Thoracic aorta (tissue), 2 donors: ENCODE measurements around the gene MAIP1. TPM values are rescaled to one million over a fixed set of nuclear protein-coding genes. Genes with fewer than 3 reads are reported as not detected.

Experiments
- ATAC-seq: fragments of 150-250 bp; one replicate; pipeline ENCODE4 v1.8.0; 2017; ENCODE audit warnings: low read depth; ENCODE audit not compliant: insufficient number of reproducible peaks, low FRiP score
- DNase-seq: peaks from one replicate; pipeline ENCODE4 v3.0.0-alpha.2; 2020; ENCODE audit warnings: low spot score
- H3K27ac ChIP-seq, 2 donors: fragments of 200-600 bp; sonication (generic); 1 replicate in 1 of 2; 2 replicates in 1 of 2; pipeline ENCODE4 v1.5.1; 2016; ENCODE audit warnings: mild to moderate bottlenecking in 2 of 2, moderate library complexity in 2 of 2
- H3K27me3 ChIP-seq: fragments of 200-600 bp; sonication (generic); replicated peaks from 2 replicates; pipeline ENCODE4 v1.6.0; 2016; ENCODE audit warnings: mild to moderate bottlenecking; ENCODE audit not compliant: insufficient read depth
- H3K36me3 ChIP-seq: fragments of 200-600 bp; sonication (generic); one replicate; pipeline ENCODE4 v1.5.1; 2016
- H3K4me1 ChIP-seq, 2 donors: fragments of 200-600 bp; sonication (generic); 1 replicate in 1 of 2; 2 replicates in 1 of 2; pipeline versions ENCODE4 v1.5.1 to v1.6.0; 2016; ENCODE audit warnings: low read depth in 2 of 2, mild to moderate bottlenecking in 1 of 2; ENCODE audit not compliant: control insufficient read depth in 1 of 2
- H3K4me3 ChIP-seq: fragments of 200-600 bp; sonication (generic); 2 replicates; pipeline ENCODE4 v1.5.1; 2016; ENCODE audit warnings: mild to moderate bottlenecking
- H3K9me3 ChIP-seq: fragments of 200-600 bp; sonication (generic); 2 replicates; pipeline ENCODE4 v1.5.1; 2016
- total RNA-seq, 2 donors: library from RNA; depleted of rRNA; stranded (reverse); fragments of >200 nt; gene quantifications; one replicate each; pipeline versions ENCODE4 v1.1.0 to v1.2.3, GENCODE V29; 2016
- TF ChIP-seq, protein P1 (sequence below): fragments of 200-600 bp; sonication (generic); IDR thresholded peaks from one replicate; pipeline ENCODE4 v1.5.1; 2019; ENCODE audit warnings: antibody characterized with exemption

The MAIP1 gene
- total RNA-seq, 2 donors from 2014 or later, result 4.2 to 8.6 TPM

DNA sequence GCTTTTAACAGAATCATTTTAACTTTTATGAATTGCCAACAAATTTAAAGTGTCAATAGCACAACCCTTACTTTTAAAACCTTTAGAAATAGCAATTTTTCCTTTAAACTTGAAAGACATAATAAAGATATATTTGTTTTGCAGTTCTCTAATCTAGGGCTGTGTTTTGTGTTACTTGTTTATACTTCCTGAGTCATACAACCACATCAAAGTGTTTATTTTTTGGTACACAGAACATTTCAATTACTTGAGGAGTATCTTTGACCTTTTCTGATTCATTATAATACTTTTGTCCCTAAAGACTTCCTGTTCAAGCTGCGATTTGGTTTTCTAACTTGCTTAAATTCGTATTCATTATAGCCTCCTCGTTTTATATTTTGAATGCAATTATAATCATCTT, 21.9 kb upstream of the MAIP1 start:
- no peak overlapping the region for H3K27ac ChIP-seq
- TF ChIP-seq, protein P1, sequence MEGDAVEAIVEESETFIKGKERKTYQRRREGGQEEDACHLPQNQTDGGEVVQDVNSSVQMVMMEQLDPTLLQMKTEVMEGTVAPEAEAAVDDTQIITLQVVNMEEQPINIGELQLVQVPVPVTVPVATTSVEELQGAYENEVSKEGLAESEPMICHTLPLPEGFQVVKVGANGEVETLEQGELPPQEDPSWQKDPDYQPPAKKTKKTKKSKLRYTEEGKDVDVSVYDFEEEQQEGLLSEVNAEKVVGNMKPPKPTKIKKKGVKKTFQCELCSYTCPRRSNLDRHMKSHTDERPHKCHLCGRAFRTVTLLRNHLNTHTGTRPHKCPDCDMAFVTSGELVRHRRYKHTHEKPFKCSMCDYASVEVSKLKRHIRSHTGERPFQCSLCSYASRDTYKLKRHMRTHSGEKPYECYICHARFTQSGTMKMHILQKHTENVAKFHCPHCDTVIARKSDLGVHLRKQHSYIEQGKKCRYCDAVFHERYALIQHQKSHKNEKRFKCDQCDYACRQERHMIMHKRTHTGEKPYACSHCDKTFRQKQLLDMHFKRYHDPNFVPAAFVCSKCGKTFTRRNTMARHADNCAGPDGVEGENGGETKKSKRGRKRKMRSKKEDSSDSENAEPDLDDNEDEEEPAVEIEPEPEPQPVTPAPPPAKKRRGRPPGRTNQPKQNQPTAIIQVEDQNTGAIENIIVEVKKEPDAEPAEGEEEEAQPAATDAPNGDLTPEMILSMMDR, result no peak
- H3K27me3 ChIP-seq, result no peaks in the 10 kb centered on the region
- no peaks in the 10 kb centered on the region for H3K4me1 ChIP-seq
- peaks cover 13% of the 10 kb centered on the region for H3K36me3 ChIP-seq
- ATAC-seq, result no peak
- no peaks in the 10 kb centered on the region for H3K9me3 ChIP-seq
- no peak for DNase-seq
- no peak overlapping the region for H3K4me3 ChIP-seq

DNA sequence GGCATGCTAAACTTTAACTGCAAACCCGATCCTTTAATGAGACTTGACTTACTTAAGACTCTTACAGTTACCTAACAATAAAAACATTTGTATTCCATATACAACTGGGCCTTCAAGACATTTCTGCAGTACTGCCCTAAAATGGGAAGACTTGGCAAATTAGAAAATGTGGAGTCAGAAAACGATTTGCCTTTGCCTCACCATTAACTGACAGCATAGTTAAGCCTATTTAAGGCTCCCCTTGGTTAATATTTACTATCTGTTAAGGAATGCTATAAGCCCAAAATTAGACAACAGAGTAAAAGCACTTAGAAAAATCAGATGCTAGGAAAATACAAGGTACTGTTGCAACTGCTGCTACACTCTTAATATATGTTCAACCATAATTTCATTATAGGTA, 18.8 kb upstream of the MAIP1 start:
- peaks cover 13% of the 10 kb centered on the region for H3K36me3 ChIP-seq
- H3K27me3 ChIP-seq, result no peaks in the 10 kb centered on the region
- DNase-seq, result no peak
- H3K4me1 ChIP-seq, result no peaks in the 10 kb centered on the region
- H3K9me3 ChIP-seq, result no peaks in the 10 kb centered on the region
- no peak overlapping the region for H3K27ac ChIP-seq
- no peak overlapping the region for H3K4me3 ChIP-seq
- TF ChIP-seq, protein P1, result no peak
- no peak for ATAC-seq

DNA sequence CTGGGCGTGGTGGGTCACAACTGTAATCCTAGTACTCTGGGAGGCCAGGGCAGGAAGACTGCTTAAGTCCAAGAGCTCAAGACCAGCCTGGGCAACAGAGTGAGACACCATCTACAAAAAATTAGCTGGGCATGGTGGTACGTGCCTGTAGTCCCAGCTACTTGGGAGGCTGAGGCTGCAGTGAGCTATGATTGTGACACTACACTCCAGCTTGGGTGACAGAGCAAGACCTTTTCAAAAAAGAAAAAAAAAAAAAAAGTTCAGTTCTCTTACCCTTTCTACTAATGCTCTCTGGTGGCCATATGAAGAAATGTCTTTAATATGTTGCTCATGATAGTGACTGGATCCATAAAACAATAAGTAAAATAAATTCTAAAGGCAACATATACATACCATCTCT, 15.0 kb upstream of the MAIP1 start:
- TF ChIP-seq, protein P1, result no peak
- Histone ChIP-seq H3K36me3 (peaks cover 11% of the 10 kb centered on the region), H3K9me3 (no peaks in the 10 kb centered on the region), H3K4me1 (no peaks in the 10 kb centered on the region), H3K4me3 (no peak overlapping the region), H3K27ac (no peak overlapping the region), H3K27me3 (no peaks in the 10 kb centered on the region)
- no peak for DNase-seq
- ATAC-seq, result no peak

DNA sequence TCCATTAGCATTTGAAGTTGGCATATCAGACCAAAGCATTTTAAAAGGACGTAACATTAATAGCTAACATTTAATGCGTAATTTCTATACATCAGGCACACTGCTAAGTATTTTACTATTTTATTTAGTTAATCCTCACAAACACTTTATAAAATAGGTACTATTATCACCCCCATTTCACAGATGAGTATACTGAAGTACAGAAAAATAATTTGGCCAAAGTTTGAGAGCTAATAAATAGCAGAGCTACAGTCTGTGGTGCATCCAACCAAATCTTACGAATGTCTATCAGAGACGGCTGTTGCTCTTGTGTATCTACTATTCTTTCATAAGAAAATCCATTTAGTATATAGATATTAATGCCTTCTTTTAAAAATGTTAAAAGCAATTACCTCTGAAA, 12.0 kb upstream of the MAIP1 start:
- no peak for ATAC-seq
- Histone ChIP-seq H3K4me1 (no peaks in the 10 kb centered on the region), H3K27me3 (no peaks in the 10 kb centered on the region), H3K4me3 (no peak overlapping the region), H3K9me3 (no peaks in the 10 kb centered on the region), H3K36me3 (peaks cover 13% of the 10 kb centered on the region), H3K27ac (no peak overlapping the region)
- DNase-seq, result no peak
- TF ChIP-seq, protein P1, result no peak

DNA sequence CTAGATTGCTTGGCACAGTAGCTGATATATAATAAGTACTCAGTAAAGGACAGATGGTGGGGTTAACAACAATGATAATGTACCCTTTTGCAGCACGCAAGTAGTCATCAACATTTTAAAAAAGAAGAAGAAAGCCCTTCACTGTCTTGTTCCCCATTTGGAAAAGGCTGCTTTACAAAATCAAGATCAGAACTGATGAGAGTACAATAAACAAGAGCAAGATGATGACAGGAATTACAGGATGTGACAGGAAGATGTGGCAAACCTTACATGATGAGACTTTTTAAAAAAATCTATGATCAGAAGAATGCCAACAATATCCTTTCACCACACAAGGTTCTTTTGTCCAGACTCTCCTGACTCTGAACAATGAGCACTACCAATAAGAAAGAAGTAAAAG, 9.2 kb upstream of the MAIP1 start:
- no peak for ATAC-seq
- Histone ChIP-seq H3K27me3 (no peaks in the 10 kb centered on the region), H3K9me3 (no peaks in the 10 kb centered on the region), H3K27ac (no peak overlapping the region), H3K36me3 (peaks cover 7% of the 10 kb centered on the region), H3K4me1 (no peaks in the 10 kb centered on the region), H3K4me3 (no peak overlapping the region)
- TF ChIP-seq, protein P1, result no peak
- no peak for DNase-seq
